GM12878 (cell line): ENCODE results near the gene SORCS2.

Source experiments
- ATF3 ChIP-seq: IDR thresholded peaks from 2 replicates; pipeline ENCODE4 v1.6.1; 2011; ENCODE audit warnings: low read depth, mild to moderate bottlenecking, low read length, moderate library complexity, borderline replicate concordance; ENCODE audit errors: extremely low read depth
- CTCF ChIP-seq, 3 experiments: IDR thresholded peaks in 2 of 3; conservative IDR thresholded peaks in 1 of 3; 2 replicates each; pipeline ENCODE4 v1.5.1; 2011; ENCODE audit warnings: low read depth in 3 of 3, low read length in 3 of 3, mild to moderate bottlenecking in 3 of 3, control low read depth in 2 of 3, moderate library complexity in 2 of 3, inconsistent platforms in 1 of 3, mixed read lengths in 1 of 3; ENCODE audit not compliant: control insufficient read depth in 2 of 3, insufficient read depth in 1 of 3; ENCODE audit errors: extremely low read depth in 1 of 3
- NFIC ChIP-seq: IDR thresholded peaks from 2 replicates; pipeline ENCODE4 v1.6.1; 2012; ENCODE audit warnings: low read depth, mild to moderate bottlenecking, inconsistent platforms, low read length, moderate library complexity
- POLR2AphosphoS5 ChIP-seq: IDR thresholded peaks from 2 replicates; pipeline ENCODE4 v1.6.1; 2011; ENCODE audit warnings: mild to moderate bottlenecking, low read length, inconsistent platforms
- RAD21 ChIP-seq: IDR thresholded peaks from 2 replicates; pipeline ENCODE4 v1.6.1; 2011; ENCODE audit warnings: mild to moderate bottlenecking, low read depth, low read length, moderate library complexity; ENCODE audit not compliant: insufficient read depth
- SUZ12 ChIP-seq: fragments of 200-600 bp; sonication (generic); IDR thresholded peaks from one replicate; pipeline ENCODE4 v1.6.1; 2018; ENCODE audit warnings: antibody characterized with exemption, mild to moderate bottlenecking; ENCODE audit not compliant: unreplicated experiment

GRCh38 chr4:7646384-7647061 is 454.2 kb downstream of the SORCS2 start:
- TF ChIP-seq ATF3 (no peak), CTCF (IDR thresholded peaks at IDR 0.05 in 2 of 3, conservative IDR thresholded peaks at IDR 0.05 in 1 of 3; ENCODE audit: control insufficient read depth in 2 of 3, extremely low read depth in 1 of 3, insufficient read depth in 1 of 3, low read depth in 3 of 3, low read length in 3 of 3) (no peak), RAD21 (no peak), SUZ12 (no peak), NFIC (no peak), POLR2AphosphoS5 (no peak)
